GM23338 (cell line): ENCODE data around the gene CRYBG2.

ENCODE experiments used
- CREB1 ChIP-seq: fragments of 250-450 bp; sonication (Bioruptor Pico); IDR thresholded peaks from 2 replicates; pipeline ENCODE4 v1.5.0; 2020; ENCODE audit warnings: low read depth, mild to moderate bottlenecking, moderate library complexity
- CTCF ChIP-seq, 2 experiments: fragments of 200-600 bp in 1 of 2; sonication (generic) in 1 of 2; conservative IDR thresholded peaks; 2 replicates each; pipeline versions ENCODE4 v1.5.1 to v1.6.1; 2016 to 2017; ENCODE audit warnings: antibody characterized with exemption in 2 of 2, low read depth in 2 of 2, mild to moderate bottlenecking in 2 of 2, moderate library complexity in 1 of 2
- EZH2 ChIP-seq: fragments of 200-600 bp; sonication (generic); IDR thresholded peaks from one replicate; pipeline ENCODE4 v1.8.0; 2017; ENCODE audit warnings: antibody characterized with exemption, mild to moderate bottlenecking, low read depth; ENCODE audit not compliant: unreplicated experiment
- EZH2phosphoT487 ChIP-seq: fragments of 200-600 bp; sonication (generic); IDR thresholded peaks from one replicate; pipeline ENCODE4 v1.8.1; 2018; ENCODE audit warnings: antibody characterized with exemption; ENCODE audit not compliant: unreplicated experiment
- JUNB ChIP-seq: IDR thresholded peaks from one replicate; pipeline ENCODE4 v1.6.1; 2016; ENCODE audit warnings: antibody characterized with exemption; ENCODE audit not compliant: unreplicated experiment
- NANOG ChIP-seq: IDR thresholded peaks from 2 replicates; pipeline ENCODE4 v1.6.1; 2016; ENCODE audit warnings: antibody characterized with exemption, borderline replicate concordance
- POLR2AphosphoS5 ChIP-seq: IDR thresholded peaks from 2 replicates; pipeline ENCODE4 v1.6.1; 2016; ENCODE audit warnings: antibody characterized with exemption, low read depth
- REST ChIP-seq: IDR thresholded peaks from one replicate; pipeline ENCODE4 v1.6.1; 2018; ENCODE audit warnings: antibody characterized with exemption; ENCODE audit not compliant: unreplicated experiment
- STAT1 ChIP-seq: IDR thresholded peaks from one replicate; pipeline ENCODE4 v1.6.1; 2016; ENCODE audit warnings: antibody characterized with exemption; ENCODE audit not compliant: unreplicated experiment
- ZNF114 ChIP-seq: fragments of 250-450 bp; sonication (Bioruptor Pico); IDR thresholded peaks from 2 replicates; pipeline ENCODE4 v1.5.0; 2020; ENCODE audit warnings: mild to moderate bottlenecking, moderate library complexity
- ZNF331 ChIP-seq: fragments of 250-450 bp; sonication (Bioruptor Pico); IDR thresholded peaks from 2 replicates; pipeline ENCODE4 v1.5.0; 2020; ENCODE audit warnings: low read depth, mild to moderate bottlenecking, moderate library complexity

- TF ChIP-seq REST (no peak), CREB1 (no peak), POLR2AphosphoS5 (no peak), CTCF (conservative IDR thresholded peaks at IDR 0.05; ENCODE audit: low read depth in 2 of 2) (no peak), EZH2 (no peak), EZH2phosphoT487 (no peak), ZNF331 (CRISPR knock-in tag) (no peak), ZNF114 (no peak), JUNB (no peak), NANOG (no peak), STAT1 (no peak)
Observed at GRCh38 chr1:26360807-26361604, 7.1 kb upstream of the CRYBG2 start.
